Stimulated activated CD8-positive, alpha-beta memory T cell treated with anti-CD3 and anti-CD28 coated beads, Interleukin-15, amount 100 ng/mL, for 48 hours (primary cell): ENCODE results near the gene CASKIN2.
"Not testable (repeated sequence)": the region's sequence is repeated elsewhere in the genome, so short reads cannot be mapped to it uniquely, and the experiment has no call there.

Experiments used
- DNase-seq, 2 donors: peaks; one replicate each; pipeline ENCODE4 v3.0.0-alpha.2; 2020; ENCODE audit warnings: low read depth in 2 of 2

Gene CASKIN2

GRCh38 chr17:75489511-75489955 is 25.8 kb downstream of the CASKIN2 start:
- DNase-seq: no peak

- DNase-seq: no peak
Observed at GRCh38 chr17:75488693-75489510, 26.4 kb downstream of the CASKIN2 start.

GRCh38 chr17:75487351-75488070 is 27.8 kb downstream of the CASKIN2 start:
- peak; percentile 30 to 34 for DNase-seq

- no peak for DNase-seq
Observed at GRCh38 chr17:75486951-75487350, 28.4 kb downstream of the CASKIN2 start.

GRCh38 chr17:75486151-75486550 is 29.2 kb downstream of the CASKIN2 start:
- DNase-seq: no peak

GRCh38 chr17:75485688-75486087 is 29.6 kb downstream of the CASKIN2 start:
- no peak for DNase-seq

GRCh38 chr17:75482098-75482942 is 33.0 kb downstream of the CASKIN2 start:
- DNase-seq: no peak

GRCh38 chr17:75481194-75482068 is 33.9 kb downstream of the CASKIN2 start:
- DNase-seq: no peak

- no peak for DNase-seq
Observed at GRCh38 chr17:75480281-75480680, 35.1 kb downstream of the CASKIN2 start.

GRCh38 chr17:75478508-75478907 is 36.8 kb downstream of the CASKIN2 start:
- no peak for DNase-seq

GRCh38 chr17:75477490-75477862 is 37.9 kb downstream of the CASKIN2 start:
- DNase-seq: not testable (repeated sequence)

- DNase-seq: no peak
Observed at GRCh38 chr17:75476752-75477489, 38.4 kb downstream of the CASKIN2 start.

GRCh38 chr17:75476271-75476671 is 39.1 kb downstream of the CASKIN2 start:
- DNase-seq: no peak

- DNase-seq: no peak
Observed at GRCh38 chr17:75475851-75476250, 39.5 kb downstream of the CASKIN2 start.

- no peak for DNase-seq
Observed at GRCh38 chr17:75475144-75475835, 40.0 kb downstream of the CASKIN2 start.

GRCh38 chr17:75474736-75475135 is 40.6 kb downstream of the CASKIN2 start:
- no peak for DNase-seq

GRCh38 chr17:75473246-75473645 is 42.1 kb downstream of the CASKIN2 start:
- DNase-seq: no peak

- no peak for DNase-seq
Observed at GRCh38 chr17:75472119-75472518, 43.2 kb downstream of the CASKIN2 start.

GRCh38 chr17:75471207-75471606 is 44.1 kb downstream of the CASKIN2 start:
- no peak for DNase-seq
